Muscle of back (tissue), 13 donors: ENCODE measurements around the gene IRS4. TPM values are rescaled to one million over a fixed set of nuclear protein-coding genes. Genes with fewer than 3 reads are reported as not detected.

Experiments
- DNase-seq, 3 donors: peaks; one replicate each; pipeline versions ENCODE4 v3.0.0 to v3.0.0-alpha.2; 2013
- long read RNA-seq, 9 donors: transcript quantifications; one replicate each; lab custom pipeline, GENCODE V29; 2026
- polyA plus RNA-seq, 10 donors: library from polyadenylated mRNA; unstranded; fragments of 120-200 nt; gene quantifications; one replicate each; pipeline ENCODE4 v1.2.1, GENCODE V29; 2013; ENCODE audit not compliant: insufficient read length in 10 of 10

IRS4 gene
- under 1 TPM in 6 of 10 donors, not detected in 4; 0.04 to 0.22 (median 0.08) TPM for polyA plus RNA-seq
- long read RNA-seq, donor 1, result 0 reads
- long read RNA-seq, donor 2, result 0 reads
- long read RNA-seq, donor 3, result 0 reads
- long read RNA-seq, donor 4, result 0 reads
- long read RNA-seq, donor 5, result 0 reads
- long read RNA-seq, donor 6, result 0 reads
- long read RNA-seq, donor 7, result 0 reads
- long read RNA-seq, donor 8, result 0 reads
- long read RNA-seq, donor 9, result 0 reads

DNA sequence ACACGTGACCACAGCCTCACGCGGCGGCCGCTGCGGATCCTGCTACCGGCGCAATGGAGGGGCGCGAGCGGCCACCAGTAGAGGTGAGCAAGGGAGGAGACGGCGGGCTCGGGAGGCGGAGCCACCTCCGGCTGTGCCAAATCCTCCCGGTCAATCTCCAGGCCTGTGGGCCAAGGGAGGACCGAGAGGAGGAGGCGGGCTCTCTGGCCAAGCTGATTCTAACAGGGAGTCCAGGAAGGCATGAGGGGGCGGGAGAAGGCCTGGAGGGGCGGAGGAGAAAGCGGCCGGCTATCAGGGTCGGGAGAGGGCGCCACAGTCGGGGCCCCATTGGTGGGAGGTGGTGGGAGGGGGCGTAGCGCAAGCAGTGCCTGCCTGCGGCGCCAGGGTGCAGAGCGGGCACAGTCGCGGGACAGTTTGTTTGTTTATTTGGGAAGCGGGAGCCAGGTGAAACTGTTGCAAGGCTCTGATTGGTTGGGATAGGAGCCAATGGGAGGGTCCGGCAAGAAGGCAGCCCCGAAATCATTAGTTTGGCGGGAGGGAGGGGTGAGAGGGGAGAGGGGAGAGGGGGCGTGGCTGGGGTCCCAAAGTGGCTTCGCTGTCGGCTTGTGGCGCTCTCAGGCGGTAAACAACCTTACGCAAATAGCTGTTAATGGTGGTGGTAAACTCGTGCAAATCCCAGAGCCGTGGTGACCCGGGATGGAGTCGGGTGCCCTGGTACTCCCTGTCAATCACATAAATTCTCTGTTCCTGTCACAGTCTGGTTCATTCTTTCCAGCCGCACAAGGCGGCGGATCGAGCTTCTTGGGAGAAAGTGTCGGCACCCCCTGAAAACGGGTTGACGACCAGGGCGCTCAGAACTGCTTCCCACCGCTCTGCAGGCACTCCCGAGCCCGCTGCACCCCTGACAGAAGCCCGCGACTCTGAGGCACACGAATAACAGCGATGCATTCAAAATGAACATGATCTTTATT, at the start of gene IRS4:
Gene IRS4 (minus strand): TSS at position 55 of the 971 bp plus-strand sequence.
- peak in 1 of 3 donors; percentile 48 for DNase-seq

DNA sequence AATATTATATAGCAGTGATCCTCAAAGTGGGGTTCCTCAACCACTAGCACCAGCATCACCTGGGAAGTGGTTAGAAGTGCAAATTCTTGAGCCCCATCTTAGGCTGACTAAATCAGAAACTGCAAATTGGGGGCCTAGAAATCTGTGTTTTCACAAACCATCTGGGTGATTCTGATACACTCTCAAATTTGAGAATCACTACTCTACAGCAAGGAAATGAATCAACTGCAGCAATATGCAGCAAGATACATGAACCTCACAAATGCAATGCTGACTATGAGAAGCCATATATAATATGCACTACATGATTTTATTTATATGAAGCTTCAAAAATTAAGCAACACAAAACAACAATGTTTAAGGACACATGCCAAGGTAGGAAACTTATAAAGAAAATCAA, 36.2 kb upstream of the IRS4 start:
- no peak for DNase-seq

DNA sequence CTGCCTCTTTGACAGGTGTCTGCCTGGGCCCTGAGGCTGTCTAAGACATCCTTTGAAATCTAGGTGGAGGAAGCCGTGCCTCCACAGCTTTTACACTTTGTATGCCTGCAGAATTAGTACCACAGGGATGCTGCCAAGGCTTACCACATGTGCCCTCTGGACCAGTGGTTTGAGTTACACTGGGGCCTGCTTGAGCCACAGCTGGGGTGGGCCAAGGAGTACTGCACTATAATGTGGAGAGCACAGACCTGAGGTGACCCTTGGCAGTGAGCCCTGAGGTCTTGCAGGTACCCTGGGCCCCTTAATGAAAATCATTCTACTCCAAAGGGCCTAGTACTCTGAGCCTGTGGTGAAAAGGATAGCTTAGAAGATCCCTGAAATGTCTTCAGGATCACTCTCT, 27.2 kb upstream of the IRS4 start:
- DNase-seq, result no peak

DNA sequence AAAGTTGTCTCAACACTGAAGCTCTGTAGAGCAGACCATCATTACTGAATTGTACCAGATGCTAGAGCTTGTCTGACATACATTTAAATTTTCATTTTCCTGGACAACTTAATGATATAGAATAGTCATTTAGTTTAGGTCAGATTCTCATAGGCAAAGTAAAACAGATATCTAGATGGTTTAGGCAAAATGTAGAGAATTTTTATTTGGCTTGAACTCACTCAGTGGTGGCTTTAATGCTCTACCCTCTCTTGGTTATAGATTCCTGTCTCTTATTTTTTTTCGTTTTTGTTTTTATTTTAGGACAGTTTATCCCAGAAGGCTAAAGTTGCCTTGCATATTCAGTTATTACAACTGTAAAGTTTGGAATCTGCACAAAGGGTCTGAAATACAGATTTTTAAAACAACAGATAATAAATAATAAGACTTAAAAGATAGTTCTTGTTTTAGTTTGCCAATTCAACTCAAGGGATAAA, 4.0 kb upstream of the IRS4 start:
- no peak for DNase-seq

DNA sequence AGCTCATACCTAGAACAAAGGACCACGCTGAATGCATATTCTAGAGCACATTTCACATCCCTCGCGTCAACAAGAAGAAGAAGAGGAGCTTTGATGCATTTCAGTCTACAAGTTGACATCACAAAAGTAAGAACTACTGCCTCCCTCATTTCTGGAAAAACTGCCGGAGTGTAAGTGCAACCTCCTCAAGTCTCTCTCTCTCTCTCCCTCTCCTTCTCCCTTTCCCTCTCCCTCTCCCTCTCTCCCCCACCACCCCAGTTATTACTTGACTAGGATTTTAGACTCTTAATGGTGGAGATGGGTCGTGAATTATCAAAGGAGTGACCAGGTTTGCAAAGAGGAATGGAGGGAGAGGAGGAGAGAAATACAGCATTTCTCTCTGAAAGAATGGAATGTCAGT, 1.4 kb upstream of the IRS4 start:
- DNase-seq, result no peak

DNA sequence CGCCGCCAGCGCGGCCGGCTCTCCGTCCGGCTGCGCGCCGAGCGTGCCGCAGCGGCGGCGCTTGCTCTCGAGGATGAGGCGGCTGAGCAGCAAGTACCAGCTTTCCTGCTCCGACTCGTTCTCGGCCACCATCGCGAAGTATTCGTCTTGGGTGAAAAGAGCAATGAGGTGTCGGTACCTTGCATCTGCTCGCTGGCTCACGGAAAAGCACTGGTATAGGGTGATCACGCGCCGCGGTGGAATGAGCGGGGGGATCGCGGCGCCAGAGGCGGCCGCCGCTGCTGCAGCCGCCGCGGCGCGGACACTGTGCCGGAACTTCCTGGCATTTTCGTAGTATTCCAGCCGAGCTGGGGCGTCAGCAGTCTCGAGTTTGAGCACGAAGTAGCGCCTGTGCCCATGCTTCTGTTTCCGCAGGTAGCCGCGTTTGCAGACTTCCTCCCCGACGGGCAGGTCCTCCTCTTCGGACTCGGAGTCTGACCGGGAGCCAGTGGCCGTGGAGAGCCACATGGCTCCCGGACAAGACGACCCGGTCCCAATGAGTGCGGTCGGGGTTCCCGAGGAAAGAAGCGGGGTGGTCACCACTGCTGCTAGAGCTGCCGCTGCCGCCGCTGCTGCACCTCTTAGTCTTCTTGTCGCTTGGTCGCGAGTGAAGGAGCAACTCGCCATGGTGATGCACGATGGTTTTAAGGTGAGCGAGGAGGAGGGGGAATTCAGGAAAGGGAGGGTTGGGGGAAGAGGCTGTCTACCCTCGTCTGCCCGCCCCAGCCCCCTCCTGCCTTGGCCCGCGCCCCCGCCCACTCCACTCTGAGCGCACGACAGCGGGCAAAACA, 469 bp downstream of the IRS4 start:
- peak in 1 of 3 donors; percentile 45 for DNase-seq

DNA sequence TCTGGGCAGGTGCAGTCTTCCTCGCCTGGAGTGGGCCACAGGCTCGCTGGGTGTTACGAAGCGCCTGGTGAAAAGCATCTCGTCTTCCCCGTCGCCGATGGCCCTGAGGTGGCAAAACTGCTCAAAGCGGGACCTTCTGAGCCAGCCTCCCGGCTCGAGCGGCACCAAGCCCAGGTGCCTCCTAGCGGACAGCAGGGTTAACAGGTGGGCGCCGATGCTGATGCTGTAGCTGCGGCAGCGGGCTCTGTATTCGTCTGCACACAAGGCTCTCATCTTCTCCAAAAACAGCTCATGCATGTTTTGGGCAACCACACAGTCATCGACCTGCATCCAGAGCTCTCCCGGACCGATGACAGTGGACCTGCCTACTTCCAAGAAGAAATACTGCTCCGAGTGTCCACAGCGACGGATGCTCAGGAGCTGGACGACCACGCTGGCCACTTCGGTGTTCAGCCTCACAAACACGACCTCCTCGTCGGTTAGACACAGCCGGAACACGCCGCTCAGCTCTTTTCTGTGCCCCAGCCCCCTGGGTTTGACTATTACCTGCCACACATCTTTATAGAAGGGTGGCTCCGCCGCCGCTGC, 1.2 kb downstream of the IRS4 start:
- DNase-seq, result peak in 1 of 3 donors; percentile 14

DNA sequence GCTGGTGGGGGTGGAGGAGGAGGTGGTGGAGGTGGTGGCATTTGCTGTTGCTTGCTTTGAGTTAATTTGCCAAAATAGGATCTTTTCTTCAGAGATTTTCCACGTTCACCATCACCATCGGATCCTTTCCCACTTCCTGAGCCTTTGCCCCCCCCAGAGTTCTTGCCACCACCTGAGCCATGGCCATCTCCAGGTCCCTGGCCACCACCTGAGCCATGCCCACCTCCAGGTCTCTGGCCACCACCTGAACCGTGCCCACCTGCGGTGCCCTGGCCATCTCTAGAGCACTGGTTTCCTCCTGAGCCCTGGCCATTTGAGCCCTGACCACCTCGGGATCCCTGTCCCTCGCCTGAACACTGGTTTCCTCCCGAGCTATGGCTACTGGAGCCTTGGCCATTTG, 1.9 kb downstream of the IRS4 start:
- no peak for DNase-seq

DNA sequence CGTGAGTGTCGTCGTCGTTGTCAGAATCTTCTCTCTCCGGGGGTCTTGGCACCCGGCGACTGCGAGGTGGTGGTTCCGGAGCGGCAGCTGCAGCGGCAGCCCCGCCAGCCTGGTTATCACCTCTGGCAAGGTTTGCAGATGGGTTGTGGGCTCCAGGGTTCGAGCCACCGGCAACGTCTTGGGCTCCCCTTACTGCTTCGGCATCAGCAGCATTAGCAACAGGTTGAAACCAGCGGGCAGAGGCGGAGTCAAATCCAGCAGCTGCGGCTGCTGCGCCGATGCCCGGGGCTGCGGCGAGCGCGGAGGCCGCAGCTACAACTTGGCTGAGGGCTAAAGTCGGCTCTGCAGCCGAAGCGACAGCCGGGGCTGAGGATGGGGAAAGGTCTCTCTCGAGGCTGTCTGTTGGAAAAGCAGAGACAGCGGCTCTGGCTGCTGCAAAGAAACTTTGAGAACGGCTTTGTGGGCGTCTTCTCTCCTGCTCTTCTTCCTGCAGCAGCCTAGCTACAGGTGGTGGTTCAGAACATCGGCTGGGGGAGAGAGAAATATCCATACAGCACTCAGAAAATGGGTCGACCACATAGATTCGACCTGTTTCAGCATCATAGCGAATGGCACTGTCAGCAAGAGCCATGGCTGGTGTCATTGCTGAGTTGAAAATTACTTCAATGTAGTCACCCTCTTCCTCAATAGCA, 3.6 kb downstream of the IRS4 start:
- DNase-seq, result peak in 1 of 3 donors; percentile 11

DNA sequence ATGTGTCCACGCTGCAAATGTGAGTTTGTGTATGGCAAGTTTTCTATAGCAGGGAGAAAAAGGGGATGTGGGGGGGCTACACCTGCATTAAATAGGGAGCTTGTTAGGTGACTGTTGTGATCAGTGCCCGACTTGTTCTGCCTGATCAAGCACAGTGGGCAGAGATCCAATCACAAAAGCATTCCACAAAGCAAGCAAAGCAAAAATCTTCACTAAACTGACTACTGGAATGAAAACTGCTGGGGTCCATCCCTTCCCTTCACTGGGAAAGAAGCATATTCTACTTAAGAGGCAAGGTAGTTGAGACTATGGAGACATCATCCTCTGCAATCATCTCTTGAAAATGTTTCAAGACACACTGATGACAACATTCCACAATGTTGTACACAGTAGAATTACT, 5.2 kb downstream of the IRS4 start:
- no peak for DNase-seq

DNA sequence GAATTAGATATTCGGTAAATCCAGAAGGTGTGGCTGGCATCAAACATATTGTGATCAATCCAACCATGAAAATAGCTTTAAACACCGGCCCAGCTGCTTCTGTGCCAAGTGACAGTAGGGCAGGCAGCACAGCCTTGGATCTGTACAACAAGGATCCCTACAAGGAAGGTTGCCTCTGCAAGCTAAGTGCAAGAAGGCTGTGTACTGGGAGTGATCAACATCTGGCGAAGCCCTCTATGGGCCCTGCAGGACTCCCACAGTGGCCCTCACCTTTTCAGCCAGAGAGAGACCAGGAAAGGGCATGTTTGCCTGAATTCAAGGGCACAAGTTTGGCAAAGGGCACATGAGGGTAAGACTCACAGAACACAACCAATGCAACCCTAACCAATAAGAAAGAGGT, 9.6 kb downstream of the IRS4 start:
- no peak for DNase-seq

DNA sequence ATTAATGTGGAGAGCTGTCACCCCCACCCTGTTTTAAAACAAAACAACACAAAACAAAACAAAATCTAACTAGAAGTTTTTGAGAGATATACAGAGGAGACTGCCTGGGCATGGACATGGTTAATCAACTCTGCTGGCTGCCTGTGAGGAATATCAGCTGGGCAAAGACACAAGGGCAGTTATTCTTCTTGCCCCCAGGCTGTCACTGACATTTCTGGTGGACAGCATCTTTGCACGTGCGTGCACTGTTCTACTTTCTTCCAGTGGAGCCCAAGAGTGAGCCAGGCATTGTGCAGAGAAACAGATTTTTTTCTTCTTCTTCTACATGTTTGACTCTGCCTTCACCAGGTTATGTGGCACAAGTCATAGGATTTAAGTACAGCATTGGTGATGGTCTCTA, 13.8 kb downstream of the IRS4 start:
- no peak for DNase-seq

DNA sequence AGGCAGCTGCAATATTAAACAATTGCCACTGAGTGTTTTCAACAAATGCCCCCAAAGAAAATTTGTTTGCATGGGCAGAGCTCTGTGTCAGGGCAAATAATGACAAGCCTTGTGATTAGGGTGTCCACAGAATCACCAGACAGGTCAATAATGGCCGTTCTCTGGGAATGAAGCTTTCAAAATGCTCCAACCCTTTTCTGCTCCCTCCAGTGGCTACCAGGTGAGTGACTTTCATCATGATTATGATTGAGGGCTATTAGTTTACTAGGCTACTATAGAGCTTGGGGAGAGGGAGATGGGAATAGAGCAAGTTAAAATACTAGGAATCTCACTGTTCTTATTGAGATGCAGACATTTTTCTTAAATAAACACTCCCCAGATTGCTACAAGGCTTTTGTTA, 23.5 kb downstream of the IRS4 start:
- no peak for DNase-seq

DNA sequence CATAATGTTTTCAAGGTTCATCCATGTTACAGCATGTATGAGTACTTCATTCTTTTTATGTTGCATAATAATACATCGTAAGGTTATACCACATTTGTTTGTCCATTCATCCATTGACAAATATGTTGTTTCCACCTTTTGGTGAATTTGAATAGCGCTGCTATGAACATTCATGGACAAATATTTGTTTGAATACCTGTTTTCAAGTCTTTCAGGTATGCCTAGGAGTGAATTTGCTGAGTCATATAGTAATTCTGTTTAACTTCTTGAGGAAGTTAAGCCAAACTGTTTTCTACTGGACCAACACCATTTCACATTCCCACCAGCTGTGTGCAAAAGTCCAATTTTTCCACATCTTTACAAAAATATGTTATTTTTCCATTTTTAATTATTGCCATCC, 31.5 kb downstream of the IRS4 start:
- DNase-seq, result no peak

DNA sequence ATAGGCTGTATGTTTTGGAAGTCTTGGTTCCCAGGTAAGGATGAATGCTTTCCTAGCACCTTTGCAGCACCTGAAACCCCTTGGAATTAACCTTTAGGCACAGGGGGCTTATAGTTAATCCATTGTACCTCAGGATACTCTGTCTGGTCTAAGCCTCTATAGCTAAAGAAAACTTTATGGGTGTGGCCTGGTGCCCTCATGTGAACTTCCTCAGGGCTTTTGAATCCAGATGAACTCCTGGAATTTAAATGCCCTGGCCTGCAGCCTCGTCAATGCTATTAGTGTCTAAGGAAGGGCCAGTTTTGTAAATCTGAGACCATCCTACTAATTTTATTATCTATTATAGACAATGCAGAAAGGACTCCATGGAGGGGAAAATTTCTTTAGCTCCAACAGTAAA, 33.8 kb downstream of the IRS4 start:
- no peak for DNase-seq

DNA sequence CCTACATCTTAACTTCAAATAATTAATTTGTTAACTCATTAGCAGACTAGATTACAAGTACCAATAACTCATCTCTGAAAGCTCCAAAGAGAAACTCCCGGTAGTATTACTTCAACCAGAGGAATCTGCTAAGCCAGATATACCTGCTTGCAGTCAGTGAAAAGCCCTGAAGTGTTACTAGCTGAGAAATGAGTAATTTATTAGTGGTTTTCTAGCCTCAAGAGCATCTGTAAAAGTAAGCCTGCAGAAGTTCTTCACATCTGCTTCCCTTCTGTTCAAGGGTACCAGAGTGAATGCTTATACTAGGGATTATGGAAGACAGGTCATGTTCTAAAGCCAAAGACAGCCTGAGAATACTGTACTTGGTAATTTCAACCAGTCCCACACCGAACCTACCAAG, 34.7 kb downstream of the IRS4 start:
- no peak for DNase-seq

DNA sequence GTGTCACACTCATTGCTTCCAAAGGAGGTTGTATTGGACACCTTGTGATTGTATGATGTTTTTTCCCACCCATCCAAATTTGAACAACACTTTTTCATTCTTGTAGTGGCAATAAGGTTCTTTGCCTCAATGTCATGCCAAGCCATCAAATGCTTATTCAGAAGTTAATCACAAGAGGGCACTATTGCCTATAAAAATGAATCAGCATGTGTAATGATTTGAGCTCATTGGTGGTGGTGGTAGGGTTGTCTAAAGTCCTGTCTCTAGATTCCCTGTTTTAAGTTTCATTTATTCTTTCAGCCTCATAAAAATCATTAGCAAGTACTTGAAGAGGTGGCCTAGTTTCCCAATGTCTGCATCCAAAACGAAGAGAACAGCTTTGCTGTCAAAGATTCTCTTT, 37.0 kb downstream of the IRS4 start:
- DNase-seq, result peak; percentile 2 to 20 (median 6)

DNA sequence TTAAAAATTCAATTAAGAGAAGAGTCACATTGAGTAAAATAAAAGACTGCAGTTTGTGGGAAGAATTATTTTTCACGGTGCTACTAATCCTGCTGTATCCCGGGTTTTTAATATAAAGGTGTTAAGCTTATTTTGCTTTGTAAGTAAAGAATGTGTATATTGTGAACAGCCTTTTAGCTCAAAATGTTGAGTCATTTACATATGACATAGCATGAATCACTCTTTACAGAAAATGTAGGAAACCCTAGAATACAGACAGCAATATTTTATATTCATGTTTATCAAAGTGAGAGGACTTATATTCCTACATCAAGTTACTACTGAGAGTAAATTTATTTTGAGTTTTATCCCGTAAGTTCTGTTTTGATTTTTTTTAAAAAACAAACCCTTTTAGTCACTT, 39.7 kb downstream of the IRS4 start:
- DNase-seq, result no peak
